ENCODE results near the gene RCAN2. TPM values are rescaled to one million over a fixed set of nuclear protein-coding genes. Genes with fewer than 3 reads are reported as not detected.

RCAN2 gene
- total RNA-seq, 2 donors from 2014 or later, result 1.3 to 7.4 TPM

- ATAC-seq (replicated peaks in 1 of 2) (no peak), DNase-seq (no peak)
- Mint-ChIP-seq H3K27me3 (ENCODE audit: low read depth) (peaks cover 21% of the 10 kb centered on the region), H3K27ac (no peak overlapping the region), H3K4me3 (no peak overlapping the region), H3K9me3 (peaks cover 2 to 10% of the 10 kb centered on the region in 2 donors), H3K4me1 (ENCODE audit: low read depth) (no peaks in the 10 kb centered on the region), H3K36me3 (ENCODE audit: insufficient read depth in 2 of 2) (peaks cover 7 to 9% of the 10 kb centered on the region in 2 donors)
Observed at GRCh38 chr6:46233129-46233528, 258.1 kb downstream of the RCAN2 start.

DNA sequence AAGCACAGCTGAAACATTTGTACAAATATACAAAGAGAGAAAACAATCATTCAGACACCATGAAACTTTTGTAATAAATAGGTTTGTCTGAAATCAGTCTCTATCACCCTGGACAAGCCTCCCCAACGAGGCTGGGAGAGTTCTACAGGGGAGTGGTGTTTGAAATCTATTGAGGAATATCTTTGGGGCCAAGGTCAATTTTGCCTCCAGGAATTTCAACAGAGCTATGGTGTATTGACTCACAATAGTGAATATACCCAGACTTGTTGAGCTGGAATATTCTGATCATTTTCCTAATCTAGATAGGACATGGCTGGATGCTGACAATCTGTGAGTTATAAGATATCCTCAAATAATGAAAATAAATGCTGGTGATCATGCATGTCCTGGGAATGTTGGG lies 269.0 kb downstream of the RCAN2 start:
- Mint-ChIP-seq H3K27me3 (ENCODE audit: low read depth) (peaks cover 23% of the 10 kb centered on the region), H3K4me3 (no peak overlapping the region), H3K36me3 (ENCODE audit: insufficient read depth in 2 of 2) (no peaks in the 10 kb centered on the region), H3K27ac (no peak overlapping the region), H3K9me3 (no peaks in the 10 kb centered on the region), H3K4me1 (ENCODE audit: low read depth) (peaks cover 28% of the 10 kb centered on the region)
- DNase-seq, result no peak
- ATAC-seq (replicated peaks in 1 of 2), result no peak

- no peaks in the 10 kb centered on the region for H3K36me3 Mint-ChIP-seq (ENCODE audit: insufficient read depth in 2 of 2)
- H3K4me3 Mint-ChIP-seq, result no peak overlapping the region
- DNase-seq (peak in 1 of 2 donors; percentile 5), ATAC-seq (replicated peaks in 1 of 2) (peak; percentile 56 to 62)
- peak overlapping the region; percentile 80 for H3K27ac Mint-ChIP-seq
- H3K4me1 Mint-ChIP-seq (ENCODE audit: low read depth), result peaks cover 38% of the 10 kb centered on the region
- H3K9me3 Mint-ChIP-seq, result no peaks in the 10 kb centered on the region
- peaks cover 17% of the 10 kb centered on the region for H3K27me3 Mint-ChIP-seq (ENCODE audit: low read depth)
Observed at GRCh38 chr6:46221222-46221793, 269.9 kb downstream of the RCAN2 start.

DNA sequence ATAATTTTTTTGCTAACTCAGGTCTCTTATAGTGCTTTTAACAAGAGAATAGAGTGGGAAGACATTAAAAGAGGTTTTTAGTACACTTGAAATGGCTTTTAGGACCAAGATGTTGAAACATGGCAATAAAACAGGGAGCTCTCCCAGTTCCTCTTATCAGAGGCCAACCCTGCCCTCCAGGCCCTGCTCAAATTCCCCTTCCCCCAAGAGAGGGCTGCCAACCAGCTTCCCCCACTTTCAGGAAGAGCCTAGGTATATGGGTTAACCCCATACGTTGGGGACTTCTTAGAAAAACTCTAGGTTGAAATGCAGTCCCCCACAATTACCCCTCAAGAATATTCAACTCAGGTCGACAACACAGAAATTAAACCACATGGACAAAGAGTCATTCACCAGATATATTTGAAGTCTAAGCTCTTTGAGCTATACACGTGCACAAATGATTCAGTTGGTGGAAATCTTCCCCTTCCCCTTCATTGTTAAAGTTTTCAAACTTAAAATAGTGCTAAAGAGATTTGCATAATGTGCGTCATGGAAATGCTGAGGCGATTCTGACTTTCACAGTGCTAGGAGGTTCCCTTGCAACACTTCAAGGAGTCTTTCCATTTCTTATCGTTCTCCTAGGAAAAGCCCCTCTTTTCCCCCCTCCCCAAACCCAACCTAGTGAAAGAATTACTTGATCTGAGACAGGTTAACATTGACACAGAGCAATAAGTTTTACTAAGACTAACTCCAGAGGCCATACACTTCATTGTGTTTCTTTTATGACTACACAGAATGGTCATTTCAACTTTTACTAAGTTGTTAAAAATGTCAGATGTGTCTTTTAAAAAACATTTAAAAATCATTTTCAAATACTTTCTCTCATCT lies 270.7 kb downstream of the RCAN2 start:
- Mint-ChIP-seq H3K27me3 (ENCODE audit: low read depth) (peaks cover 10% of the 10 kb centered on the region), H3K4me1 (ENCODE audit: low read depth) (peaks cover 38% of the 10 kb centered on the region), H3K36me3 (ENCODE audit: insufficient read depth in 2 of 2) (no peaks in the 10 kb centered on the region), H3K9me3 (no peaks in the 10 kb centered on the region), H3K27ac (peak overlapping the region; percentile 80), H3K4me3 (peak overlapping the region in 1 of 2 donors; percentile 50)
- peak; percentile 69 to 73 for ATAC-seq (replicated peaks in 1 of 2)
- peak; percentile 41 to 48 for DNase-seq

- no peak for ATAC-seq (replicated peaks in 1 of 2)
Observed at GRCh38 chr6:46219661-46220060, 271.6 kb downstream of the RCAN2 start.

GRCh38 chr6:46218457-46218856 lies 272.8 kb downstream of the RCAN2 start:
- H3K4me1 Mint-ChIP-seq (ENCODE audit: low read depth), result peaks cover 38% of the 10 kb centered on the region
- H3K27me3 Mint-ChIP-seq (ENCODE audit: low read depth), result peaks cover 17% of the 10 kb centered on the region
- ATAC-seq (replicated peaks in 1 of 2), result no peak
- H3K9me3 Mint-ChIP-seq, result no peaks in the 10 kb centered on the region
- no peak overlapping the region for H3K27ac Mint-ChIP-seq
- DNase-seq, result no peak
- no peaks in the 10 kb centered on the region for H3K36me3 Mint-ChIP-seq (ENCODE audit: insufficient read depth in 2 of 2)
- no peak overlapping the region for H3K4me3 Mint-ChIP-seq

More at GRCh38 chr6:46219661-46220060, 271.6 kb downstream of the RCAN2 start:
- Mint-ChIP-seq H3K27me3 (ENCODE audit: low read depth) (peaks cover 16% of the 10 kb centered on the region), H3K4me3 (no peak overlapping the region), H3K27ac (no peak overlapping the region), H3K9me3 (no peaks in the 10 kb centered on the region), H3K36me3 (ENCODE audit: insufficient read depth in 2 of 2) (no peaks in the 10 kb centered on the region), H3K4me1 (ENCODE audit: low read depth) (peaks cover 38% of the 10 kb centered on the region)
- DNase-seq, result no peak

GRCh38 chr6:46217671-46218131 lies 273.5 kb downstream of the RCAN2 start:
- Mint-ChIP-seq H3K4me1 (ENCODE audit: low read depth) (peaks cover 38% of the 10 kb centered on the region), H3K36me3 (ENCODE audit: insufficient read depth in 2 of 2) (no peaks in the 10 kb centered on the region), H3K27ac (no peak overlapping the region), H3K4me3 (no peak overlapping the region), H3K9me3 (no peaks in the 10 kb centered on the region), H3K27me3 (ENCODE audit: low read depth) (peaks cover 15% of the 10 kb centered on the region)
- ATAC-seq (replicated peaks in 1 of 2) (peak; percentile 66 to 72), DNase-seq (peak; percentile 16 to 23)

DNA sequence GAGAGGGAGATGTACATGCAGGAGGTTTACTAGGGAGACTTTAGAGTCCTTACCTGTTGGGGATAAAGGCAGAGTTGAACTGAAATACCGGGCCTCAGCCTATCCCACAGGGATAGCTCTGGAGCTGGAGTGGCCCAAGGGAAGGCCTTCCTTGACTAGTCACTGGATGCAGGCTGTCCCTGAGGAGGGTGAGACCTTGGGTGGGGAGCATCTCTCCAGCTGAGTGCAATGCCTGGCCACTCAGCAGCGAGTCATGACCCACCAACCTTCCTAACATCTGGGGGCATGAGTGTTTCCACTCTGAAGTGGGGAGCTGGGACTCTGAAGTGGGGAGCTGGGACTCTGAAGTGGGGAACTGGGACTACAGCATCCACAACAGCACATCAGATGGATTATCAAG lies 274.4 kb downstream of the RCAN2 start:
- H3K36me3 Mint-ChIP-seq (ENCODE audit: insufficient read depth in 2 of 2), result no peaks in the 10 kb centered on the region
- DNase-seq, result no peak
- peaks cover 9% of the 10 kb centered on the region for H3K27me3 Mint-ChIP-seq (ENCODE audit: low read depth)
- H3K27ac Mint-ChIP-seq, result no peak overlapping the region
- peaks cover 38% of the 10 kb centered on the region for H3K4me1 Mint-ChIP-seq (ENCODE audit: low read depth)
- ATAC-seq (replicated peaks in 1 of 2), result no peak
- no peaks in the 10 kb centered on the region for H3K9me3 Mint-ChIP-seq
- no peak overlapping the region for H3K4me3 Mint-ChIP-seq

- H3K36me3 Mint-ChIP-seq (ENCODE audit: insufficient read depth in 2 of 2), result no peaks in the 10 kb centered on the region
- H3K27me3 Mint-ChIP-seq (ENCODE audit: low read depth), result peaks cover 9% of the 10 kb centered on the region
- ATAC-seq (replicated peaks in 1 of 2), result no peak
- H3K4me3 Mint-ChIP-seq, result no peak overlapping the region
- no peak overlapping the region for H3K27ac Mint-ChIP-seq
- no peaks in the 10 kb centered on the region for H3K9me3 Mint-ChIP-seq
- H3K4me1 Mint-ChIP-seq (ENCODE audit: low read depth), result peaks cover 35% of the 10 kb centered on the region
- no peak for DNase-seq
Observed at GRCh38 chr6:46215777-46216176, 275.5 kb downstream of the RCAN2 start.

GRCh38 chr6:46215213-46215612 lies 276.0 kb downstream of the RCAN2 start:
- no peak for DNase-seq
- peaks cover 29% of the 10 kb centered on the region for H3K4me1 Mint-ChIP-seq (ENCODE audit: low read depth)
- H3K36me3 Mint-ChIP-seq (ENCODE audit: insufficient read depth in 2 of 2), result no peaks in the 10 kb centered on the region
- H3K9me3 Mint-ChIP-seq, result no peaks in the 10 kb centered on the region
- H3K27ac Mint-ChIP-seq, result no peak overlapping the region
- no peak overlapping the region for H3K4me3 Mint-ChIP-seq
- peaks cover 9% of the 10 kb centered on the region for H3K27me3 Mint-ChIP-seq (ENCODE audit: low read depth)
- ATAC-seq (replicated peaks in 1 of 2), result no peak

GRCh38 chr6:46211917-46212316 lies 279.3 kb downstream of the RCAN2 start:
- Mint-ChIP-seq H3K27ac (no peak overlapping the region), H3K4me3 (no peak overlapping the region), H3K4me1 (ENCODE audit: low read depth) (peaks cover 7% of the 10 kb centered on the region), H3K36me3 (ENCODE audit: insufficient read depth in 2 of 2) (no peaks in the 10 kb centered on the region), H3K27me3 (ENCODE audit: low read depth) (peaks cover 9% of the 10 kb centered on the region), H3K9me3 (peaks cover 0 to 2% of the 10 kb centered on the region in 2 donors)
- ATAC-seq (replicated peaks in 1 of 2) (no peak), DNase-seq (no peak)

- Mint-ChIP-seq H3K27ac (no peak overlapping the region), H3K4me3 (no peak overlapping the region), H3K4me1 (ENCODE audit: low read depth) (no peaks in the 10 kb centered on the region), H3K9me3 (peaks cover 0 to 2% of the 10 kb centered on the region in 2 donors), H3K27me3 (ENCODE audit: low read depth) (peaks cover 7% of the 10 kb centered on the region), H3K36me3 (ENCODE audit: insufficient read depth in 2 of 2) (no peaks in the 10 kb centered on the region)
- no peak for DNase-seq
- ATAC-seq (replicated peaks in 1 of 2), result no peak
Observed at GRCh38 chr6:46210294-46210693, 281.0 kb downstream of the RCAN2 start.

DNA sequence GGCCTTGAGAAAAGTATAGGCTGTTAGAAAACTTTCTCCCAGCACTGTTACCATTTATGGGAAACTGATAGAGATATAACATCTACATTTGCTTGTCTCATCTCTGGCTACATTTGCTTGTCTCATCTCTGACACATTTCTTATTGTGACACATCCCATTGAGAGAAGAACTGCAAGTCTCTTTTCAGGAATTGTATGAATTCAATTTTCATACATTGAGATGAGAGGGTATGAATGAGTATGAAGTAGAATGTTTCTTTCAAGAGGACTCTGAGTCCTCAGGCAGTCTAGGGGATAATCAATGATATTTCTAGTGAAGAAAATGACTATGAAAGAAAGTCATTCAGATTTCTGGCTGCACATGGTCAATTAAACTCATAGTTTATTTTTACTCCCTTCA lies 282.9 kb downstream of the RCAN2 start:
- peak; percentile 22 to 77 for ATAC-seq (replicated peaks in 1 of 2)
- no peak overlapping the region for H3K27ac Mint-ChIP-seq

More for the DNA sequence above, 282.9 kb downstream of the RCAN2 start:
- no peaks in the 10 kb centered on the region for H3K4me1 Mint-ChIP-seq (ENCODE audit: low read depth)
- DNase-seq, result no peak
- H3K4me3 Mint-ChIP-seq, result peak overlapping the region in 1 of 2 donors; percentile 7
- no peaks in the 10 kb centered on the region for H3K27me3 Mint-ChIP-seq (ENCODE audit: low read depth)
- peaks cover 0 to 2% of the 10 kb centered on the region in 2 donors for H3K9me3 Mint-ChIP-seq
- no peaks in the 10 kb centered on the region for H3K36me3 Mint-ChIP-seq (ENCODE audit: insufficient read depth in 2 of 2)
